Activated CD8-positive, alpha-beta memory T cell treated with anti-CD3 and anti-CD28 coated beads, Interleukin-2, amount 50 U/mL, for 48 hours (primary cell): ENCODE data around the gene MGAT5B.
"Not testable (repeated sequence)": the region's sequence is repeated elsewhere in the genome, so short reads cannot be mapped to it uniquely, and the experiment has no call there.

Source experiments
- DNase-seq: peaks from one replicate; pipeline ENCODE4 v3.0.0-alpha.2; 2020

MGAT5B gene

GRCh38 chr17:76953946-76954345, 85.7 kb downstream of the MGAT5B start:
- no peak for DNase-seq

GRCh38 chr17:76955191-76955590, 87.0 kb downstream of the MGAT5B start:
- DNase-seq: no peak

- DNase-seq: no peak
Observed at GRCh38 chr17:76956846-76957540, 88.8 kb downstream of the MGAT5B start.

- DNase-seq: no peak
Observed at GRCh38 chr17:76957678-76958464, 89.7 kb downstream of the MGAT5B start.

- no peak for DNase-seq
Observed at GRCh38 chr17:76958974-76959373, 90.8 kb downstream of the MGAT5B start.

GRCh38 chr17:76961869-76962268, 93.7 kb downstream of the MGAT5B start:
- DNase-seq: no peak

GRCh38 chr17:76962858-76963257, 94.7 kb downstream of the MGAT5B start:
- no peak for DNase-seq

GRCh38 chr17:76966016-76966415, 97.8 kb downstream of the MGAT5B start:
- DNase-seq: no peak

GRCh38 chr17:76966486-76967181, 98.4 kb downstream of the MGAT5B start:
- DNase-seq: no peak

- no peak for DNase-seq
Observed at GRCh38 chr17:76967762-76968161, 99.6 kb downstream of the MGAT5B start.

GRCh38 chr17:76968707-76969597, 100.7 kb downstream of the MGAT5B start:
- peak; percentile 76 for DNase-seq

GRCh38 chr17:76969598-76970172, 101.5 kb downstream of the MGAT5B start:
- DNase-seq: no peak

- DNase-seq: not testable (repeated sequence)
Observed at GRCh38 chr17:76970228-76970627, 102.0 kb downstream of the MGAT5B start.

GRCh38 chr17:76972046-76972641, 103.9 kb downstream of the MGAT5B start:
- DNase-seq: no peak

- DNase-seq: no peak
Observed at GRCh38 chr17:76973040-76973439, 104.8 kb downstream of the MGAT5B start.

GRCh38 chr17:76974721-76975120, 106.5 kb downstream of the MGAT5B start:
- DNase-seq: no peak

GRCh38 chr17:76978050-76978449, 109.8 kb downstream of the MGAT5B start:
- not testable (repeated sequence) for DNase-seq

- DNase-seq: no peak
Observed at GRCh38 chr17:76981545-76982295, 113.5 kb downstream of the MGAT5B start.

- DNase-seq: no peak
Observed at GRCh38 chr17:76982408-76983074, 114.3 kb downstream of the MGAT5B start.

- DNase-seq: no peak
Observed at GRCh38 chr17:76983075-76983775, 115.0 kb downstream of the MGAT5B start.
